ENCODE results near the gene HSD17B11.
"Not testable (repeated sequence)": the region's sequence is repeated elsewhere in the genome, so short reads cannot be mapped to it uniquely, and the experiment has no call there.

HSD17B11 gene

GRCh38 chr4:87403732-87404131, 12.7 kb upstream of the HSD17B11 start:
- not testable (repeated sequence) for DNase-seq

GRCh38 chr4:87399954-87400353, 9.0 kb upstream of the HSD17B11 start:
- no peak for DNase-seq

GRCh38 chr4:87399148-87399547, 8.2 kb upstream of the HSD17B11 start:
- no peak for DNase-seq

GRCh38 chr4:87395851-87396250, 4.9 kb upstream of the HSD17B11 start:
- DNase-seq: not testable (repeated sequence)

GRCh38 chr4:87395073-87395472, 4.1 kb upstream of the HSD17B11 start:
- not testable (repeated sequence) for DNase-seq

GRCh38 chr4:87392183-87392582, 1.2 kb upstream of the HSD17B11 start:
- no peak for DNase-seq

- DNase-seq: no peak
These were observed 627 bp upstream of the HSD17B11 start for GRCh38 chr4:87391576-87392054.

- DNase-seq: peak in 1 of 2 experiments; percentile 30
These were observed 467 bp downstream of the HSD17B11 start for GRCh38 chr4:87390551-87390890.

GRCh38 chr4:87390055-87390454, 933 bp downstream of the HSD17B11 start:
- not testable (repeated sequence) for DNase-seq

- no peak for DNase-seq
These were observed 2.1 kb downstream of the HSD17B11 start for GRCh38 chr4:87388901-87389300.

GRCh38 chr4:87387237-87387636, 3.8 kb downstream of the HSD17B11 start:
- no peak for DNase-seq

GRCh38 chr4:87384466-87385132, 6.4 kb downstream of the HSD17B11 start:
- DNase-seq: not testable (repeated sequence)

- no peak for DNase-seq
These were observed 8.1 kb downstream of the HSD17B11 start for GRCh38 chr4:87382931-87383330.

GRCh38 chr4:87382116-87382515, 8.9 kb downstream of the HSD17B11 start:
- DNase-seq: no peak

GRCh38 chr4:87377816-87378215, 13.2 kb downstream of the HSD17B11 start:
- no peak for DNase-seq

GRCh38 chr4:87375719-87376291, 15.2 kb downstream of the HSD17B11 start:
- DNase-seq: peak in 1 of 2 experiments; percentile 2

- no peak for DNase-seq
These were observed 20.9 kb downstream of the HSD17B11 start for GRCh38 chr4:87370068-87370467.

- DNase-seq: no peak
These were observed 24.3 kb downstream of the HSD17B11 start for GRCh38 chr4:87366521-87367162.

- DNase-seq: no peak
These were observed 25.6 kb downstream of the HSD17B11 start for GRCh38 chr4:87365348-87365747.

- no peak for DNase-seq
These were observed 27.4 kb downstream of the HSD17B11 start for GRCh38 chr4:87363552-87363951.

- DNase-seq: no peak
These were observed 30.6 kb downstream of the HSD17B11 start for GRCh38 chr4:87360338-87360935.

- no peak for DNase-seq
These were observed 31.7 kb downstream of the HSD17B11 start for GRCh38 chr4:87359258-87359657.

GRCh38 chr4:87356832-87357526, 34.0 kb downstream of the HSD17B11 start:
- DNase-seq: no peak

Measured in cerebellar nuclear complex (tissue), 1 donor.